ENCODE data around the gene KLF4. TPM values are rescaled to one million over a fixed set of nuclear protein-coding genes. Genes with fewer than 3 reads are reported as not detected.

The KLF4 gene
- polyA plus RNA-seq, 1 donor from 2014 or later, result 0.92 TPM

GRCh38 chr9:107472581-107473340, 16.8 kb downstream of the KLF4 start:
- no peak overlapping the region for H3K4me2 ChIP-seq (ENCODE audit: low read length)
- H3K9me2 ChIP-seq (ENCODE audit: insufficient read depth, low read length), result no peaks in the 10 kb centered on the region
- no peaks in the 10 kb centered on the region for H4K20me1 ChIP-seq (ENCODE audit: insufficient read depth)
- no peaks in the 10 kb centered on the region for H3F3A ChIP-seq (ENCODE audit: insufficient read depth, low read length, poor library complexity, severe bottlenecking)
- H3K4me3 ChIP-seq (ENCODE audit: low read length), result no peak overlapping the region
- H3K9ac ChIP-seq (ENCODE audit: low read length), result no peak overlapping the region
- no peak overlapping the region for H3K27ac ChIP-seq (ENCODE audit: low read length)
- H3K9me3 ChIP-seq (ENCODE audit: low read length), result no peaks in the 10 kb centered on the region
- H2AFZ ChIP-seq (ENCODE audit: low read depth, low read length), result no peak overlapping the region
- no peaks in the 10 kb centered on the region for H3K27me3 ChIP-seq (ENCODE audit: insufficient read depth, low read depth, low read length)
- TF ChIP-seq EP300 (conservative IDR thresholded peaks at IDR 0.05; ENCODE audit: poor library complexity, severe bottlenecking) (no peak), MXI1 (conservative IDR thresholded peaks at IDR 0.05; ENCODE audit: poor library complexity, severe bottlenecking) (no peak), TAF1 (IDR thresholded peaks at IDR 0.05; ENCODE audit: low read depth) (no peak), SMC3 (conservative IDR thresholded peaks at IDR 0.05; ENCODE audit: poor library complexity) (no peak), RAD21 (conservative IDR thresholded peaks at IDR 0.05) (no peak), POLR2AphosphoS5 (IDR thresholded peaks at IDR 0.05) (no peak), EZH2 (IDR thresholded peaks at IDR 0.05; ENCODE audit: borderline replicate concordance, insufficient read depth, low read length, poor library complexity, severe bottlenecking) (no peak)
- TF ChIP-seq, protein P1, sequence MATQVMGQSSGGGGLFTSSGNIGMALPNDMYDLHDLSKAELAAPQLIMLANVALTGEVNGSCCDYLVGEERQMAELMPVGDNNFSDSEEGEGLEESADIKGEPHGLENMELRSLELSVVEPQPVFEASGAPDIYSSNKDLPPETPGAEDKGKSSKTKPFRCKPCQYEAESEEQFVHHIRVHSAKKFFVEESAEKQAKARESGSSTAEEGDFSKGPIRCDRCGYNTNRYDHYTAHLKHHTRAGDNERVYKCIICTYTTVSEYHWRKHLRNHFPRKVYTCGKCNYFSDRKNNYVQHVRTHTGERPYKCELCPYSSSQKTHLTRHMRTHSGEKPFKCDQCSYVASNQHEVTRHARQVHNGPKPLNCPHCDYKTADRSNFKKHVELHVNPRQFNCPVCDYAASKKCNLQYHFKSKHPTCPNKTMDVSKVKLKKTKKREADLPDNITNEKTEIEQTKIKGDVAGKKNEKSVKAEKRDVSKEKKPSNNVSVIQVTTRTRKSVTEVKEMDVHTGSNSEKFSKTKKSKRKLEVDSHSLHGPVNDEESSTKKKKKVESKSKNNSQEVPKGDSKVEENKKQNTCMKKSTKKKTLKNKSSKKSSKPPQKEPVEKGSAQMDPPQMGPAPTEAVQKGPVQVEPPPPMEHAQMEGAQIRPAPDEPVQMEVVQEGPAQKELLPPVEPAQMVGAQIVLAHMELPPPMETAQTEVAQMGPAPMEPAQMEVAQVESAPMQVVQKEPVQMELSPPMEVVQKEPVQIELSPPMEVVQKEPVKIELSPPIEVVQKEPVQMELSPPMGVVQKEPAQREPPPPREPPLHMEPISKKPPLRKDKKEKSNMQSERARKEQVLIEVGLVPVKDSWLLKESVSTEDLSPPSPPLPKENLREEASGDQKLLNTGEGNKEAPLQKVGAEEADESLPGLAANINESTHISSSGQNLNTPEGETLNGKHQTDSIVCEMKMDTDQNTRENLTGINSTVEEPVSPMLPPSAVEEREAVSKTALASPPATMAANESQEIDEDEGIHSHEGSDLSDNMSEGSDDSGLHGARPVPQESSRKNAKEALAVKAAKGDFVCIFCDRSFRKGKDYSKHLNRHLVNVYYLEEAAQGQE (IDR thresholded peaks at IDR 0.05; ENCODE audit: borderline replicate concordance), result no peak
- TF ChIP-seq, protein P2, sequence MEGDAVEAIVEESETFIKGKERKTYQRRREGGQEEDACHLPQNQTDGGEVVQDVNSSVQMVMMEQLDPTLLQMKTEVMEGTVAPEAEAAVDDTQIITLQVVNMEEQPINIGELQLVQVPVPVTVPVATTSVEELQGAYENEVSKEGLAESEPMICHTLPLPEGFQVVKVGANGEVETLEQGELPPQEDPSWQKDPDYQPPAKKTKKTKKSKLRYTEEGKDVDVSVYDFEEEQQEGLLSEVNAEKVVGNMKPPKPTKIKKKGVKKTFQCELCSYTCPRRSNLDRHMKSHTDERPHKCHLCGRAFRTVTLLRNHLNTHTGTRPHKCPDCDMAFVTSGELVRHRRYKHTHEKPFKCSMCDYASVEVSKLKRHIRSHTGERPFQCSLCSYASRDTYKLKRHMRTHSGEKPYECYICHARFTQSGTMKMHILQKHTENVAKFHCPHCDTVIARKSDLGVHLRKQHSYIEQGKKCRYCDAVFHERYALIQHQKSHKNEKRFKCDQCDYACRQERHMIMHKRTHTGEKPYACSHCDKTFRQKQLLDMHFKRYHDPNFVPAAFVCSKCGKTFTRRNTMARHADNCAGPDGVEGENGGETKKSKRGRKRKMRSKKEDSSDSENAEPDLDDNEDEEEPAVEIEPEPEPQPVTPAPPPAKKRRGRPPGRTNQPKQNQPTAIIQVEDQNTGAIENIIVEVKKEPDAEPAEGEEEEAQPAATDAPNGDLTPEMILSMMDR (IDR thresholded peaks at IDR 0.05; ENCODE audit: poor library complexity, severe bottlenecking), result no peak
- no peaks in the 10 kb centered on the region for H3K36me3 ChIP-seq (ENCODE audit: insufficient read depth, low read length)
- H3K79me2 ChIP-seq (replicated peaks; ENCODE audit: insufficient read depth, low read length), result no peaks in the 10 kb centered on the region

GRCh38 chr9:107471552-107471951, 18.0 kb downstream of the KLF4 start:
- H3K4me2 ChIP-seq (ENCODE audit: low read length), result no peak overlapping the region
- H3F3A ChIP-seq (ENCODE audit: insufficient read depth, low read length, poor library complexity, severe bottlenecking), result no peaks in the 10 kb centered on the region
- no peaks in the 10 kb centered on the region for H3K9me3 ChIP-seq (ENCODE audit: low read length)
- no peak overlapping the region for H2AFZ ChIP-seq (ENCODE audit: low read depth, low read length)
- H3K9me2 ChIP-seq (ENCODE audit: insufficient read depth, low read length), result no peaks in the 10 kb centered on the region
- no peaks in the 10 kb centered on the region for H4K20me1 ChIP-seq (ENCODE audit: insufficient read depth)
- H3K4me3 ChIP-seq (ENCODE audit: low read length), result no peak overlapping the region
- no peaks in the 10 kb centered on the region for H3K36me3 ChIP-seq (ENCODE audit: insufficient read depth, low read length)
- H3K27me3 ChIP-seq (ENCODE audit: insufficient read depth, low read depth, low read length), result peaks cover 5% of the 10 kb centered on the region
- no peaks in the 10 kb centered on the region for H3K79me2 ChIP-seq (replicated peaks; ENCODE audit: insufficient read depth, low read length)
- TF ChIP-seq EZH2 (IDR thresholded peaks at IDR 0.05; ENCODE audit: borderline replicate concordance, insufficient read depth, low read length, poor library complexity, severe bottlenecking), result no peak
- TF ChIP-seq SMC3 (conservative IDR thresholded peaks at IDR 0.05; ENCODE audit: poor library complexity), result no peak
- TF ChIP-seq, protein P1 (IDR thresholded peaks at IDR 0.05; ENCODE audit: borderline replicate concordance), result no peak
- no peak overlapping the region for H3K27ac ChIP-seq (ENCODE audit: low read length)
- H3K9ac ChIP-seq (ENCODE audit: low read length), result no peak overlapping the region
